Activated CD4-positive, alpha-beta T cell treated with anti-CD3 and anti-CD28 coated beads, Interleukin-2, amount 10 ng/mL, durations not matched to agents 7 days and 5 days (primary cell): ENCODE results near the gene SBK2. TPM values are rescaled to one million over a fixed set of nuclear protein-coding genes. Genes with fewer than 3 reads are reported as not detected.
"Not testable (repeated sequence)": the region's sequence is repeated elsewhere in the genome, so short reads cannot be mapped to it uniquely, and the experiment has no call there.

Experiments used
- CTCF ChIA-PET: fragments of 350-600 bp; sonication (Branson Sonifier 250); formaldehyde crosslinking; loops from one replicate; lab custom pipeline; 2021; ENCODE audit warnings: antibody characterized with exemption; lab: Charles Lee
- POLR2A ChIA-PET: fragments of 350-600 bp; sonication (Branson Sonifier 250); formaldehyde crosslinking; loops from one replicate; lab custom pipeline; 2021; ENCODE audit warnings: antibody characterized with exemption; lab: Charles Lee
- DNase-seq: peaks from one replicate; pipeline ENCODE4 v3.0.0-alpha.2; 2020
- H3K27ac Mint-ChIP-seq: one replicate; pipeline ENCODE4 v1.8.0; 2021; ENCODE audit warnings: mild to moderate bottlenecking, moderate library complexity, mixed read lengths
- H3K27me3 Mint-ChIP-seq: one replicate; pipeline ENCODE4 v1.8.0; 2021; ENCODE audit warnings: mixed read lengths
- H3K36me3 Mint-ChIP-seq: one replicate; pipeline ENCODE4 v1.8.0; 2021; ENCODE audit warnings: low read depth, mixed read lengths
- H3K4me1 Mint-ChIP-seq: one replicate; pipeline ENCODE4 v1.8.0; 2021; ENCODE audit warnings: mixed read lengths
- H3K4me3 Mint-ChIP-seq: one replicate; pipeline ENCODE4 v1.8.0; 2021; ENCODE audit warnings: mild to moderate bottlenecking, moderate library complexity, mixed read lengths
- H3K9me3 Mint-ChIP-seq: one replicate; pipeline ENCODE4 v1.8.0; 2021; ENCODE audit warnings: mixed read lengths
- total RNA-seq, 2 experiments: library from RNA; stranded (reverse); gene quantifications; one replicate each; pipeline ENCODE4 v1.2.3, GENCODE V29; 2021

SBK2 gene
- total RNA-seq, 2 experiments from 2014 or later = not detected

GRCh38 chr19:55578031-55578760 lies 41.3 kb upstream of the SBK2 start:
- Mint-ChIP-seq H3K4me1 (peaks cover 21% of the 10 kb centered on the region), H3K36me3 (peaks cover 12% of the 10 kb centered on the region), H3K4me3 (no peak overlapping the region), H3K27me3 (no peaks in the 10 kb centered on the region), H3K27ac (no peak overlapping the region), H3K9me3 (no peaks in the 10 kb centered on the region)
- POLR2A ChIA-PET = no interaction called here
- DNase-seq = no peak
- CTCF ChIA-PET = no interaction called here

DNA sequence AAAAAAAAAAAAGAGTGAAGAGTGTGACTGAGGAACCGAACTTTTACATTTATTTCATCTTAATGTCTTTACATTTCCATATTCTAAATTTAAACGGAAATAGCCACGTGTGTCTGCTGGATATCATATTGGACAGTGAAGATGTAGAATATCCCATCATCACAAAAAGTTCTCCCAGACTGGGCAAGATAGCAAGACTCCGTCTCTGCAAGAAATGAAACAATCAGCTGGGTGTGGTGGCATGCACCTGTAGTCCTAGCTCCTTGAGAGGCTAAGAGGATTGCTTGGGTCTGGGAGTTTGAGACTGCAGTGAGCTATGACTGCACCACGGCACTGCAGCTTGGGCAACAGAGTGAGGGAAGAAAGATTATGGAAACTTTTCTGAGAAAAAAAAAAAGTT lies 39.8 kb upstream of the SBK2 start:
- Mint-ChIP-seq H3K4me3 (no peak overlapping the region), H3K36me3 (peaks cover 12% of the 10 kb centered on the region), H3K4me1 (peaks cover 17% of the 10 kb centered on the region), H3K27ac (no peak overlapping the region), H3K9me3 (no peaks in the 10 kb centered on the region), H3K27me3 (no peaks in the 10 kb centered on the region)
- CTCF ChIA-PET = interaction anchor here (0.6 to 1.5 kb wide), 2 partner anchors 56 to 69 kb away, joined by 3 to 4 read pairs; no protein-coding TSS in a partner anchor
- POLR2A ChIA-PET = no interaction called here
- no peak for DNase-seq

DNA sequence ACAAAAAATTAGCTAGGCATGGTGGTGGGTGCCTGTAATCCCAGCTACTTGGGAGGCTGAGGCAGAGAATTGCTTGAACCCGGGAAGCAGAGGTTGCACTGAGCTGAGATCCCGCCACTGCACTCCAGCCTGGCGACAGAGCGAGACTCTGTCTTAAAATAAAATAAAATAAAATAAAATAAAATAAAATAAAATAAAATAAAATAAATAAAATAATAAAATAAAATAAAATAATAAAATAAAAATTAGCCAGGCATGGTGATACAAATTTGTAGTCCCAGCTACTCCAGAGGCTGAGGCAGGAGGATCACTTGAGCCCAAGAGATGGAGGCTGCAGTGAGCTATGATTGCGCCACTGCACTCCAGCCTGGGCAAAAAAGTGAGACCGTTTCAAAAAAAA lies 37.0 kb upstream of the SBK2 start:
- ChIA-PET POLR2A (interaction anchor here (0.7 kb wide), 2 partner anchors 13 to 1385 kb away, joined by 3 to 4 read pairs; partner anchors contain the start of gene MBOAT7), CTCF (interaction anchor here (0.6 kb wide), 2 partner anchors 51 to 380 kb away, joined by 3 to 4 read pairs; no protein-coding TSS in a partner anchor)
- not testable (repeated sequence) for H3K27ac Mint-ChIP-seq, DNase-seq, H3K36me3 Mint-ChIP-seq, H3K4me3 Mint-ChIP-seq, H3K27me3 Mint-ChIP-seq, H3K9me3 Mint-ChIP-seq, H3K4me1 Mint-ChIP-seq

- H3K27ac Mint-ChIP-seq, H3K4me1 Mint-ChIP-seq, DNase-seq, H3K27me3 Mint-ChIP-seq, CTCF ChIA-PET, H3K9me3 Mint-ChIP-seq, POLR2A ChIA-PET, H3K4me3 Mint-ChIP-seq, H3K36me3 Mint-ChIP-seq: not testable (repeated sequence)
These were observed 32.5 kb upstream of the SBK2 start for GRCh38 chr19:55569477-55569876.

- H3K9me3 Mint-ChIP-seq = no peaks in the 10 kb centered on the region
- H3K36me3 Mint-ChIP-seq = no peaks in the 10 kb centered on the region
- H3K4me3 Mint-ChIP-seq = no peak overlapping the region
- no peak for DNase-seq
- no peak overlapping the region for H3K27ac Mint-ChIP-seq
- ChIA-PET CTCF (no interaction called here), POLR2A (no interaction called here)
- no peaks in the 10 kb centered on the region for H3K27me3 Mint-ChIP-seq
- H3K4me1 Mint-ChIP-seq = no peaks in the 10 kb centered on the region
These were observed 30.9 kb upstream of the SBK2 start for GRCh38 chr19:55567708-55568328.

- ChIA-PET CTCF (no interaction called here), POLR2A (no interaction called here)
- Mint-ChIP-seq H3K27me3 (no peaks in the 10 kb centered on the region), H3K9me3 (no peaks in the 10 kb centered on the region), H3K4me1 (no peaks in the 10 kb centered on the region), H3K4me3 (no peak overlapping the region), H3K27ac (no peak overlapping the region), H3K36me3 (no peaks in the 10 kb centered on the region)
- no peak for DNase-seq
These were observed 29.9 kb upstream of the SBK2 start for GRCh38 chr19:55566823-55567222.

DNA sequence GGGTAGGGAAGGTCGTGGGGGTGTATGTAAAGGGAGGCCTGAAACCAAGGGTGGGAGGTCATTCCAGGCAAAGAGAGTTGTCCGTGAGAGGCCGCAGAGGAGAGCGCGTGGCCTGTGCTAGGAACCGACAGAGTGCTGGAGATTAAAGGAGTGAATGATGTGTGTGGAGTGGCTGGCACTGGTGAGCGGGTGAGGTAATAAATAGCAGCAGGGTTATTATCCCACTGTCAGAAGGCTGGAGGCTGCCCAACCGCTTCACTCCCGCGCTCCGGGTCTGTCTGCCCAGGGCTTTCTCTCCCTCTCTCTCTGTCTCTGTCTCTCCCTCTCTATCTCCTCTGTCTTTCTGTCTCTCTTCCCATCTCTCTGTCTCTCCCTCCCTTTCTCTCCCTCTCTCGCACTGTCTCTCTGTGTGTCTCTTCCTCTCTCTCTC lies 26.3 kb upstream of the SBK2 start:
- H3K4me3 Mint-ChIP-seq = no peak overlapping the region
- no peak overlapping the region for H3K27ac Mint-ChIP-seq
- no peaks in the 10 kb centered on the region for H3K36me3 Mint-ChIP-seq
- CTCF ChIA-PET = no interaction called here
- no peak for DNase-seq
- H3K9me3 Mint-ChIP-seq = no peaks in the 10 kb centered on the region
- H3K4me1 Mint-ChIP-seq = no peaks in the 10 kb centered on the region
- peaks cover 3% of the 10 kb centered on the region for H3K27me3 Mint-ChIP-seq
- POLR2A ChIA-PET = no interaction called here

DNA sequence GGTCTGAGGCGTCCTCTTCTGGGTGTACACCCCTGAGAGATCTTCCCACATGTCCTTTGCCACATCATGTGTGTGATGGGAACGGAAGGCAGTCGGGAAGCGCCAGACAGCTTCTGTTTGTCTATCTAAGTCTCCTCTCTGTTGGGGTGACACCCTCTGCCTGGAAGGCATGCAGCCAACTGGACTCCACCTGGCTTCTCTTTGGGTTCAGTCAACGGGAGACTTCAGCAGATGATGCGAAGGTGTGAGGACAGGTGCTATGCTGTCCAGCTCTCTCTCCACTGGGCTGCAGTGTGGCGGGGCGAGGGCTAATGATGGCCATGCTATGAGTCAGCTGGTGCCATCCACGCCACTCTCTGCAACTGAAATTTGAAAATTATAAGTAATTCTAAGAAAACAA lies 22.8 kb upstream of the SBK2 start:
- Mint-ChIP-seq H3K27ac (no peak overlapping the region), H3K27me3 (peaks cover 3% of the 10 kb centered on the region), H3K4me1 (no peaks in the 10 kb centered on the region), H3K4me3 (no peak overlapping the region), H3K36me3 (no peaks in the 10 kb centered on the region), H3K9me3 (no peaks in the 10 kb centered on the region)
- ChIA-PET CTCF (interaction anchor here (1.5 kb wide), 1 partner anchor 46 kb away, joined by 5 read pairs; the partner anchor contains the start of gene ZNF865), POLR2A (no interaction called here)
- DNase-seq = no peak

DNA sequence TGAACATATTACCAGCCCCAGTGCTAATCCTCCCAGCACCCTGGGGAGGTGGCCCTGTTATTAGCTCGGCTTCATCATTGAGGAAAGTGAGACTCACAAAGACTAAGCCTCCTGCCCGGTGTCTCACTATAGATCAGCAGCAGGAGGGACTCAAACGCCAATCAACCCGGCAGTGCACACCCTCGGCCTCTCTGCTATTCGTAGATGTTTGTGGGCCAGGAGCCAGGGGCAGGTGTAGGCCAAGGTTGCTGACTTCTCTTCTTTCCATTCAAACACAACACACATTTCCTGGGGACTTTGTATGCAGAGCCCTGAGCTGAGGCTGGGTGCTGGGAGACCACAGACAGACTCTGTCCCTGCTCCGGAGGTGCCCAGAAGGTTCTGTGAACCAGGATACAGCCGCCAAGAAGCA lies 17.8 kb upstream of the SBK2 start:
- CTCF ChIA-PET = no interaction called here
- Mint-ChIP-seq H3K27ac (no peak overlapping the region), H3K4me3 (no peak overlapping the region), H3K27me3 (no peaks in the 10 kb centered on the region), H3K9me3 (no peaks in the 10 kb centered on the region), H3K4me1 (no peaks in the 10 kb centered on the region), H3K36me3 (no peaks in the 10 kb centered on the region)
- no peak for DNase-seq
- POLR2A ChIA-PET = no interaction called here

DNA sequence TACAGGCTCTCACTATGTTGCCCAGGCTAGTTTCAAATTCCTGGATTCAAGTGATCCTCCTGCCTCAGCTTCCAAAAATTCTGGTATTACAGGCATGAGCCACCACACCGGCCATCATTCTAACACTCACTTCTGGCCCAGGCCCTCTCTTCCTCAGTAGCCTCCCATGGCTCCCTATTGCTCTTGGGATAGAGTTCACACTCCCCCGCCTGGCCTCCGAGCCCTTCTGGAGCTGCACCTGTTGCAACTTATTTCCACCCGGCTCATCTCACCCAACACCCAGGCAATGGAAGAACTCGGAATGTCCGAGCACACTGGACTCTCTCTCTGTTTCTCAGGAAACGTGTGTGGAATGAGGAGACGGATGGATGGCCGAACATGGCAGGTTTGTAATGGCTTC lies 17.4 kb upstream of the SBK2 start:
- Mint-ChIP-seq H3K36me3 (no peaks in the 10 kb centered on the region), H3K4me3 (no peak overlapping the region), H3K27ac (no peak overlapping the region), H3K4me1 (no peaks in the 10 kb centered on the region), H3K9me3 (no peaks in the 10 kb centered on the region), H3K27me3 (no peaks in the 10 kb centered on the region)
- CTCF ChIA-PET = no interaction called here
- POLR2A ChIA-PET = no interaction called here
- no peak for DNase-seq

DNA sequence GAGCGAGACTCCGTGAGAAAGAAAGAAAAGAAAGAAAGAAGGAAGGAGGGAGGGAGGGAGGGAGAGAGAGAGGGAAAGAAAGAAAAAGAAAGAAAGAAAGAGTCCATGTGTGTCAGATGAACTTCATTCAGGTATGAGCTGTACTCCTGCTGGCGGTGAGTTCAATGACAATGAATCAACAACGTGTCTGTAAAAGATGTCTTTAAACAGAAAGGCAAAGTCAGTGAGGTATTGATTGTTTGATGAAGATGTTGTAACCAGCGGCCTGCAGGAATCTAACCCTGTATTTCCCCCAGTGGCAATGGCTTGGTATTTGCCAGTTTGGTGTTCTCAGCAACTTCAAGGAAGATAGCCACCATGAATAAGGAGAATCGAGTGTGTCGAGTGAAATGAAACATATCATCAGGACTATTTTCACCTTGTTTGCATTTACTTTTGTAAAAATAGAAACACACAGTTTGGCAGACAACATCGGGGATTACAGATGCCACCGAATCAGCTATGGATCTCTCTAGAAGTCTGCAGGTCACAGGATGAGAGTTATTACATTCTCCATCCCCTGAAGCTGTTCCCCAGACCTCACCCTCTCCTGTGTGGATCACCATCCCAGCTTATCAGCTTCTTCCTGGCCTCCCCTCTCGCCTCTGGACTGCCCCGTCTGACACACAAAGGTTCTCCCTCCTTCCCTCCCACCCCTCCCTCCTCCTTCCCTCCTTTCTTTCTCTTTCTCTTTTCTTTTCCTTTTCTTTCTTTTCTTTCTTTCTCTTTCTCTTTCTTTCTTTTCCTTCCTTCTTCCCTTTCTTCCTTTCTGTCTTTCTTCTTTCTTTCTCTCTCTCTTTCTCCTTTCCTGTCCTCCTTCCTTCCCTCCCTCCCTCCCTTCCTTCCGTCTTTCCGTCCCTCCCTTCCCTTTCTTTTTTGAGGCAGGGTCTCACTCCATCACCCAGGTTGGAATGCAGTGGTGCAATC lies 16.6 kb upstream of the SBK2 start:
- Mint-ChIP-seq H3K4me1 (no peaks in the 10 kb centered on the region), H3K9me3 (no peaks in the 10 kb centered on the region), H3K27me3 (no peaks in the 10 kb centered on the region), H3K36me3 (no peaks in the 10 kb centered on the region), H3K27ac (no peak overlapping the region), H3K4me3 (no peak overlapping the region)
- ChIA-PET CTCF (interaction anchor here (1.1 kb wide), 1 partner anchor 73 kb away, joined by 3 read pairs; no protein-coding TSS in a partner anchor), POLR2A (no interaction called here)
- no peak for DNase-seq

DNA sequence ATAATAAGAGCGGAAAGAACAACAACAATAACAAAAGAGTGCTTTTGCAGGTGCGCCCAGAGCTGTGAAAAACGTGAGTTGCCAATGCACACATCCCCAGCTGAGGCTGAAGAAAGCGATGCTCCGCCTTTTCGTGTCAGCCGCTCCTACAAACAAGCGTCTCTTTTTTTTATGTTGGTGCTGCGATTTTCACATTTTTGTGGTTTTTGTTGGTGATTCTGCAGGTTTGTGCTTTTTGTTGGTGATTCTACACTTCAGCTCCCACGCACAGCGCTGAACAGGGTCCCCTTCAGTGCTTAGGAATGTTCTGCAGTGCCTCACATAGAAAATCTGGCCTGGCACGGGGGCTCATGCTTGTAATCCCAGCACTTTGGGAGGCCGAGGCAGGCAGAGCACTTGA lies 15.7 kb upstream of the SBK2 start:
- CTCF ChIA-PET = interaction anchor here (1.1 kb wide), 1 partner anchor 74 kb away, joined by 3 read pairs; no protein-coding TSS in a partner anchor

More for the DNA sequence above, 15.7 kb upstream of the SBK2 start:
- POLR2A ChIA-PET = no interaction called here
- no peaks in the 10 kb centered on the region for H3K4me1 Mint-ChIP-seq
- no peaks in the 10 kb centered on the region for H3K9me3 Mint-ChIP-seq
- no peak overlapping the region for H3K27ac Mint-ChIP-seq
- no peak for DNase-seq
- no peak overlapping the region for H3K4me3 Mint-ChIP-seq
- H3K36me3 Mint-ChIP-seq = no peaks in the 10 kb centered on the region
- H3K27me3 Mint-ChIP-seq = peaks cover 7% of the 10 kb centered on the region
